Hematopoietic multipotent progenitor cell treated with erythropoietin and hydrocortisone succinate and interleukin-3 and kit ligand, for 6 days (in vitro differentiated cells): ENCODE results near the gene HNRNPLL.

Experiments
- DNase-seq: peaks from one replicate; pipeline ENCODE4 v3.0.0-alpha.2; 2015

Gene HNRNPLL

DNA sequence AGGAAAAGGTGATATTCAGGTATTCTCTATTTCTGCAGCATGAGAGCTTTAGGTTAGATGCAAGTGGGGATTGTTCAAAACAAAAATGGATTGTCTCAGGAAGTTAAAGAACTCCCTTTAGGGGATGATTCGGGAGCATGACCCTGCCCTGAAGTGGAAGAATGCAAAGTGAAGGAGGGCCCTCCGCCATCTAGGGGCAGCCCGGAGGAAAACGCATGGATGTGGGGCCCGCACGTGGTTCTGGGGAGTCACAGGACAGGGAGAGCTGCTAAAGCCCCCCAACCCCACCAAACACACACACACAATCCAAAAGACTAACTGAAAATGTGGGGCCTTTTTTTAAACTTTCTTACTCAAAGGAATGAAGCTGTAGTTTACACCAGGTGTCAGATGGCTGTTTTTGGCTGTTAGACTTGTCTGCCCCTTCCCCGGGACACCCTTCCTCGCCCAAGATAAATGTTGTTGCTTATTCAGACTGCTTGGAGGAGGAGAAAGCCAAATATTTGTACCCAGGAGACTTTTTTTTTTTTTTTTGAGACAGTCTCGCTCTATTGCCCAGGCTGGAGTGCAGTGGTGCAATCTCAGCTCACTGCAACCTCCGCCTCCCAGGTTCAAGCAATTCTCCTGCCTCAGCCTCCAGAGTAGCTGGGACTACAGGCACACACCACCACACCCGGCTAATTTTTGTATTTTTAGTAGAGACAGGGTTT is 78.8 kb downstream of the HNRNPLL start:
- DNase-seq, result no peak

DNA sequence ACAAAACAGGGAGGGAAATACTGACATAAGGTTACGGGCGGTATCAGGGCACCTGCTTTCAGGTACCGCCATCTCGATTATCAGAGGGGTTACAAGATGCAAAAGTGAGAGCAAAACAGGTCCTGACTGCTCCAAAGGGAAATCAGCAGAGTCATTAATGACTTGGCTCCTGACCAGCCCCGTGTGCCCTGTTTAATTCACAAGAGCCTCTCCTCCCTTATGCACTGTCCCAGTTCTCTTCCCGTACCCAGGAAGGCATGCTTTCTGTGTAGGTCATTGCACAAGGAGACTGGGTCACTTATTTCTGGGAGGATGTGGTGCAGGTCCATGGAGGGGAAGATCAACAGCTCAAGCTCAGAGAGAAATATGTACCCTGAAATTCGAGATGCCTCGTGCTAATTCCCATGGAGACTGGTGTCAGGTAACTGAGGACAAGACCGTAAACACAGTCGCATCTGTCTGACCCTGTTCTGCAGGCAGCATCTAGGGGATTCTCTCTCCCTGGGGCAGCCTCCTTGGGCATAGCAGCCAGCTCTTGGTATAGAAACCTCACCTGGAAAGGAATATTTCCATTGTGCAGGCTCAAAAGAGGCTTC is 79.9 kb downstream of the HNRNPLL start:
- no peak for DNase-seq

DNA sequence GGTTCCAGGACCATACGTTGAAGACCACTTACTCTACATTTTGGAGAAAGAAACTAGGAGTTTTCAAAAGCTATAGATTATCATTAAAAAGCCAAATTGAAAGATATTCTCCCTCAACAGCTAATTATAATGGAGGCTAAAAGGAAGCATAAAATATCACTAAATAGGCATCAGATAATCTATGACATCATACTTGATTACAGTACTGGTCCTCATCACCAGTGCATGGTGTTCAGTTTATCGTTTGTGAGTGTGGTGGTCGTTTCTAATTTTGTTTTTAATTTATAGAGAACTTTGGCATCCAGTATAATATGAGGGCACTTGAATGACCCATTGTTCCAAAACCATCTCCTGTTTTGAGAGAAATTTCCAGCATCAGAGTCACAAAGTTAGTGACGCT is 80.9 kb downstream of the HNRNPLL start:
- no peak for DNase-seq

DNA sequence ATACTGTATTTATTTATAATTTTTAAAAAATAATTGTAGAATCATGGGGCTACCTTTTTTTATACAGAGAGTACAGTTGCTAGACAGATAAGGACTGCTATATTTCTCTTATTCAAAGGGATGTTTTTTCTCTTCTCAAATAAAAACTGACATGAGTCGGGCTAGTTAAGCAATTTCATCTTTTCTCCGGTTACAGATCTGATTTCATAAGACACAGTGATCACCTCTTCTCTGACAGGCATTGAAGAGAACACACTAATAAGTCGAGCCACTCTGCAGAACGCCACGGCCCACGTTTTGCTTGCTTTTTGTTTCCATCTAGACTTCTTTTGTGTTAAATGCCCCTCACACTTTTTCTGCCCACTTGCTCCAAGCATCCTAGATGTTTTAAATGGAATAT is 85.4 kb downstream of the HNRNPLL start:
- no peak for DNase-seq

DNA sequence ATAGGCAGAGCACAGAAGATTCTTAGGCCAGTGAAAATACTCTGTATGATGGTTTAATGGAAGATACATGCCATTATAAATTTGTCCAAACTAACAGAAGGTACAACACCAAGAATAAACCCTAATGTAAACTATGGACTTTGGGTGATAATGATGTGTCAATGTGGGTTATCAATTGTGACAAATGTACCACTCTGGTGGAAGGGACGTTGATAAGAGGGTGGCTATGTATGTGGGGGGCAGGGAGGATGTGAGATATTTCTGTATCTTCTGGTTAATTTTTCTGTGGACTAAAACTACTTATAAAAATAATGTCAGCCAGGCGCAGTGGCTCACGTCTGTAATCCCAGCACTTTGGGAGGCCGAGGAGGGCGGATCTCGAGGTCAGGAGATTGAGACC is 86.2 kb downstream of the HNRNPLL start:
- peak; percentile 56 for DNase-seq

DNA sequence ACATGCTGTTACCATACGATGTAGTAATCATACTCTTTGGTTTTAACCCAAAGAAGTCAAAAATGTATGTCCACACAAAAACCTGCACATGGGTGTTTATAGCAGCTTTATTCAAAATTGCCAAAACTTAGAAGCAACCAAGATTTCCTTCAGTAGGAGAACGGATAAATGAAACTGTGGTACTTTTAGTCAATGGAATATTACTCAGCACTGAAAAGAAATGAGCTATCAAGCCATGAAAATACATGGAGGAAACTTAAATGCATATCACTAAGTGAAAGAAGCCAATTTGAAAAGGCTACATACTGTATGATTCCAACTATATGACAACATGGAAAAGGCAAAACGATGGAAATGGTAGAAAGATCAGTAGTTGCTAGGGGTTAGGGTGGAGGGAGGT is 86.6 kb downstream of the HNRNPLL start:
- DNase-seq, result no peak

DNA sequence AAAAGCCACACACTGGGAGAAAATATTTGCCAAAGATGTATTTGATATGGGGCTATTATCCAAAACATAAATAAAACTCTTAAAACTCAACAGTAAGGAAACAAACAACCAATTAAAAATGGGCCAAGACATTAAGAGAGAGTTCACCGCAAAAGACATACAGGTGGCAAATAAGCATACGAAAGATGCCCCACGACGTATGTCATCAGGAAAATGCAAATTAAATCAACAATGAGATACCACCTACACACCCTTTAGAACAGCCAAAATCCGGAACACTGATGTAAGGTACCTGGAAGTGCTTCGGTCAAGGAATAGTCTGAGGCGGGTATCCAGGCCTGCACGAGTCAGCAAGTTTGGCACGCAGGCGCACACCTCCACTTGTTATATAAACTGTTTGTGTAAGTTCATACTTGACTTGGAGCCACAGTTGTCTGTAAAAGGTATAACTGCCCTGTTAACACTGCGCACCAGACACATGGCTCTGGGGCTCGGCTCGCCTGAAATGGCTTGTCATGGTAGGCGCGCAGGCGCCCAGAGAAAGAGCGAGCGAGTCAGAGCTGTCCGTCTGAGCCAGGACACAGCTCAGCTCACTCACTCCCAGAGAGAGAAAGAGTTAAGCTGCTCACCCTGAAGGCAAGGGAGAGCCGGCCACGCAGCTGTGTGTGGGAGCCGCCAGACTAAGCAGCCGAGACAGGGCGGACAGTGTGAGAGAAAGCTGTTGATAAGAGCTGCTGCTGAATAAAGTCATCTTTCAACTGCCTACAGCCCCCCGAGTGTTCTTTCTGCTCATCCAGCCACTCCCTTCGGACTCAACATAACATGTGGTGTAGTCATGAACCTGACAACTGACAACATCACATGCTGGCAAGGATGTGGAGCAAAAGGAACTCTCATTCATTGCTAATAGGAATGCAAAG is 87.3 kb downstream of the HNRNPLL start:
- DNase-seq, result peak; percentile 60

DNA sequence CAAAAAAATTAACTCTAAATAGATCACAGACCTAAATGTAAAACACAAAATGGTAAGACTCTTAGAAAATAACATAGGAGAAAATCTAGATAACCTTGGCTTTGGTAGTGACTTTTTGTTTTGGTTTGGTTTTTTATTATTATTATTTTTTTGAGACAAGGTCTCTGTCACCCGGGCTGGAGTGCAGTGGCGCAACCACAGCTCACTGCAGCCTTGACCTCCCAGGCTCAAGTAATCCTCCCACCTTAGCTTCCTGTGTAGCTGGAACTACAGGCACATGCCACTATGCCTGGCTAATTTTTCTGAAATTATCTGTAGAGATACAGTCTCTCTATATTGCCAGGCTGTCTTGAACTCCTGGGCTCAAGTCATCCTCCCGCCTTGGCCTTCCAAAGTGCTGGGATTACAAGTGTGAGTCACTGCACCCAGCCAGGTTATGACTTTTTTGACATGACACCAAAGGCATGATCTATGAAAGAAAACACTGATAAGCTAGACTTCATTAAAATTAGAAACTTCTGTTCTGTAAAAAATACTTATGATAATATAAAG is 88.0 kb downstream of the HNRNPLL start:
- DNase-seq, result no peak

DNA sequence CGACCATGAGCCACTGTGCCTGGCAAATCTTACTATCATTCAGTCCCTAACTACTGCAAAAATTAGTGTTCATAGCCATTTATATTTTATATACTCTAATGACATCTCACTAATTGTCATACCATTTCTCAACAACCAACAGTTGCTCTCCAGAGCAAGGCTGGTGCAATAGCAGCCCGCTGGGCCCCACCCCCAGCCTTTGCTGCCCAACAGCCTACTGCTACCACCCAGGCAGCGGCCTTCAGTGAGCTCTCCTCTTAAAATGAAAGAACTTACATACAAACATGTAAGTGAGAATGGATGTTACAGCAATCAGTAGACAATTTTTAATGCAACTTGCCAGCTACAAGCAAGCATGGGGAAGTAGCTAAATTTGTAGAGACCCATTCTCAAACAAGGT is 90.5 kb downstream of the HNRNPLL start:
- peak; percentile 37 for DNase-seq
